ENCODE data around the gene FN3KRP. TPM values are rescaled to one million over a fixed set of nuclear protein-coding genes. Genes with fewer than 3 reads are reported as not detected.
A peak's percentile ranks its signal among the peaks of the same experiment; 100 is the strongest.

The FN3KRP gene
- total and polyA plus RNA-seq, 2 of the 13 experiments (the other 11 are each of a cell fraction or from before 2014, with no cell fraction given) = 22.4 to 28.2 TPM

GRCh38 chr17:82668631-82669099 is 47.8 kb upstream of the FN3KRP start:
- ATAC-seq (peak; percentile 99), FAIRE-seq (peak; percentile 54), DNase-seq (ENCODE audit: low spot score) (peak; percentile 78)
- peak overlapping the region; percentile 79 for H2AFZ ChIP-seq (ENCODE audit: low read length)
- ChIA-PET CTCF (ENCODE audit: low intra/inter-chr PET ratio, low total read pairs) (interaction anchor here (0.8 to 2.7 kb wide), 6 partner anchors 10 to 113 kb away, joined by 3 to 26 read pairs (median 5); no protein-coding TSS in a partner anchor), POLR2A (interaction anchor here (0.7 to 2.0 kb wide), 3 partner anchors 43 to 353 kb away, joined by 3 to 5 read pairs (median 5); no protein-coding TSS in a partner anchor)
- peak overlapping the region; percentile 72 for H3K4me2 ChIP-seq (ENCODE audit: low read depth, low read length)
- no peaks in the 10 kb centered on the region for H3K79me2 ChIP-seq (ENCODE audit: insufficient read depth, low read length)
- 55% methylated on average over 8 of the region's 20 CpGs for WGBS (ENCODE audit: low lambda C conversion rate)
- H3K4me3 ChIP-seq (replicated peaks in 1 of 3; ENCODE audit: insufficient read depth in 1 of 3, low read depth in 2 of 3, low read length in 3 of 3) = peak overlapping the region in 1 of 3 experiments; percentile 46; a peak in 3 of 6 replicates
- intact Hi-C loops (cut with micrococcal nuclease; ENCODE audit: unreplicated experiment) = loop anchor here (1.0 kb wide), 2 partner anchors 99 to 107 kb away; no protein-coding TSS in a partner anchor
- BruUV-seq (replicated peaks) = no TSS peak
- peak overlapping the region; percentile 36 for H3K9ac ChIP-seq (ENCODE audit: insufficient read depth, low read depth, low read length)
- no peaks in the 10 kb centered on the region for H3K27me3 ChIP-seq (ENCODE audit: control insufficient read depth in 1 of 2, insufficient read depth in 2 of 2, low read length in 2 of 2)
- no peaks in the 10 kb centered on the region for H4K20me1 ChIP-seq (ENCODE audit: insufficient read depth, low read length)
- in situ Hi-C loops (cut with HindIII; ENCODE audit: extremely low pct_ligation_motif_present, low pct_unique_long_range_greater_than_20kb) = loop anchor here (5.0 kb wide), 1 partner anchor 109 kb away; no protein-coding TSS in a partner anchor
- no peaks in the 10 kb centered on the region for H3K9me3 ChIP-seq (ENCODE audit: low read length)
- peaks cover 17% of the 10 kb centered on the region for H3K4me1 ChIP-seq (ENCODE audit: insufficient read depth, low read length)
- H3K36me3 ChIP-seq (replicated peaks in 1 of 2; ENCODE audit: control insufficient read depth in 1 of 2, insufficient read depth in 2 of 2, low read length in 2 of 2) = no peaks in the 10 kb centered on the region
- H3K27ac ChIP-seq (ENCODE audit: extremely low read length, insufficient read depth, low read length) = no peak overlapping the region
- TF ChIP-seq YY1 (IDR thresholded peaks at IDR 0.05; ENCODE audit: insufficient read depth, insufficient replicate concordance, low read depth, low read length) (peak; percentile 82), DMAP1 (CRISPR knock-in tag; IDR thresholded peaks at IDR 0.05) (no peak), CAMTA2 (CRISPR knock-in tag; IDR thresholded peaks at IDR 0.05; ENCODE audit: borderline replicate concordance) (peak; percentile 88; the same call in 1 of the 2 replicates), SYNCRIP (IDR thresholded peaks at IDR 0.05; ENCODE audit: insufficient read depth, low read depth, low read length) (no peak), SOX13 (IDR thresholded peaks at IDR 0.05) (no peak), SOX13 (CRISPR knock-in tag; conservative IDR thresholded peaks at IDR 0.05 in 1 of 2, IDR thresholded peaks at IDR 0.05 in 1 of 2) (peak in 1 of 2 experiments; percentile 30; a peak in 1 of 4 replicates), KMT2B (CRISPR knock-in tag; IDR thresholded peaks at IDR 0.05) (0 out of 2 replicates have a peak, but pooled peaks have one; percentile 75), ZNF136 (CRISPR knock-in tag; IDR thresholded peaks at IDR 0.05; ENCODE audit: low read depth) (no peak), SMC3 (IDR thresholded peaks at IDR 0.05; ENCODE audit: low read length) (peak; percentile 73), HDAC2 (CRISPR knock-in tag; IDR thresholded peaks at IDR 0.05) (peak; percentile 41; the same call in 1 of the 2 replicates), KAT7 (CRISPR knock-in tag; IDR thresholded peaks at IDR 0.05; ENCODE audit: borderline replicate concordance) (0 out of 2 replicates have a peak, but pooled peaks have one; percentile 61), POLR2G (IDR thresholded peaks at IDR 0.05; ENCODE audit: low read depth, low read length) (peak; percentile 57), EHMT2 (IDR thresholded peaks at IDR 0.05; ENCODE audit: borderline replicate concordance, low read depth, low read length) (no peak), ZFP1 (CRISPR knock-in tag; IDR thresholded peaks at IDR 0.05) (peak; percentile 57; the same call in 1 of the 2 replicates), ARHGAP35 (CRISPR knock-in tag; IDR thresholded peaks at IDR 0.05; ENCODE audit: borderline replicate concordance) (0 out of 2 replicates have a peak, but pooled peaks have one; percentile 30), KDM3A (CRISPR knock-in tag; IDR thresholded peaks at IDR 0.05; ENCODE audit: low read depth) (0 out of 2 replicates have a peak, but pooled peaks have one; percentile 47), SAP130 (CRISPR knock-in tag; IDR thresholded peaks at IDR 0.05; ENCODE audit: low read depth) (peak; percentile 65), GATAD2A (CRISPR knock-in tag; IDR thresholded peaks at IDR 0.05) (peak; percentile 52; the same call in 1 of the 2 replicates), ZNF768 (CRISPR knock-in tag; IDR thresholded peaks at IDR 0.05) (peak; percentile 97), ZFP36 (IDR thresholded peaks at IDR 0.05; ENCODE audit: borderline replicate concordance, low read depth, low read length, partially characterized antibody) (peak; percentile 38), CEBPG (CRISPR knock-in tag; IDR thresholded peaks at IDR 0.05) (no peak), THAP9 (CRISPR knock-in tag; IDR thresholded peaks at IDR 0.05; ENCODE audit: borderline replicate concordance) (peak; percentile 95), ZFP90 (CRISPR knock-in tag; IDR thresholded peaks at IDR 0.05; ENCODE audit: borderline replicate concordance) (peak; percentile 74)
